HFFc6 (cell line): ENCODE results near the gene ARHGAP40. TPM values are rescaled to one million over a fixed set of nuclear protein-coding genes. Genes with fewer than 3 reads are reported as not detected.

ENCODE experiments used
- DNase-seq: peaks from one replicate; pipeline ENCODE4 v3.0.0-alpha.2; 2018
- H3K27ac Mint-ChIP-seq: 2 replicates; pipeline ENCODE4 v1.8.0; 2020; ENCODE audit warnings: mild to moderate bottlenecking, mixed read lengths
- H3K27me3 Mint-ChIP-seq: 2 replicates; pipeline ENCODE4 v1.8.0; 2021; ENCODE audit warnings: mild to moderate bottlenecking, moderate library complexity, mixed read lengths; ENCODE audit not compliant: insufficient read depth
- H3K36me3 Mint-ChIP-seq: 2 replicates; pipeline ENCODE4 v1.8.0; 2021; ENCODE audit warnings: low read depth, mixed read lengths
- H3K4me1 Mint-ChIP-seq: 2 replicates; pipeline ENCODE4 v1.8.0; 2020; ENCODE audit warnings: low read depth, mixed read lengths
- H3K4me3 Mint-ChIP-seq: 2 replicates; pipeline ENCODE4 v1.8.0; 2020; ENCODE audit warnings: mild to moderate bottlenecking, moderate library complexity, mixed read lengths
- H3K9me3 Mint-ChIP-seq: 2 replicates; pipeline ENCODE4 v1.8.0; 2020; ENCODE audit warnings: mild to moderate bottlenecking, mixed read lengths
- total RNA-seq, 6 experiments: library from RNA; stranded (reverse); fragmentation: NEBNext Ultra II Directional; extraction: Animal tissue kit (Norgen Biotek cat#: 25700); gene quantifications; 2 replicates in 1 of 6; 3 replicates in 5 of 6; pipeline ENCODE4 v1.2.3, GENCODE V29; 2021
- TF ChIP-seq, protein P1 (sequence below): fragments of 200-600 bp; sonication (generic); IDR thresholded peaks from 2 replicates; pipeline ENCODE4 v1.5.0; 2021; ENCODE audit warnings: antibody characterized with exemption, mild to moderate bottlenecking

ARHGAP40 gene
- total RNA-seq, 6 experiments from 2014 or later = 0.09 to 0.75 (median 0.48) TPM; not detected in 1

- Mint-ChIP-seq H3K27me3 (peaks cover 33% of the 10 kb centered on the region), H3K4me1 (peaks cover 6% of the 10 kb centered on the region; the same call in 1 of the 2 replicates), H3K4me3 (peak overlapping the region; percentile 77), H3K36me3 (no peaks in the 10 kb centered on the region), H3K27ac (no peak overlapping the region), H3K9me3 (no peaks in the 10 kb centered on the region)
- TF ChIP-seq, protein P1, sequence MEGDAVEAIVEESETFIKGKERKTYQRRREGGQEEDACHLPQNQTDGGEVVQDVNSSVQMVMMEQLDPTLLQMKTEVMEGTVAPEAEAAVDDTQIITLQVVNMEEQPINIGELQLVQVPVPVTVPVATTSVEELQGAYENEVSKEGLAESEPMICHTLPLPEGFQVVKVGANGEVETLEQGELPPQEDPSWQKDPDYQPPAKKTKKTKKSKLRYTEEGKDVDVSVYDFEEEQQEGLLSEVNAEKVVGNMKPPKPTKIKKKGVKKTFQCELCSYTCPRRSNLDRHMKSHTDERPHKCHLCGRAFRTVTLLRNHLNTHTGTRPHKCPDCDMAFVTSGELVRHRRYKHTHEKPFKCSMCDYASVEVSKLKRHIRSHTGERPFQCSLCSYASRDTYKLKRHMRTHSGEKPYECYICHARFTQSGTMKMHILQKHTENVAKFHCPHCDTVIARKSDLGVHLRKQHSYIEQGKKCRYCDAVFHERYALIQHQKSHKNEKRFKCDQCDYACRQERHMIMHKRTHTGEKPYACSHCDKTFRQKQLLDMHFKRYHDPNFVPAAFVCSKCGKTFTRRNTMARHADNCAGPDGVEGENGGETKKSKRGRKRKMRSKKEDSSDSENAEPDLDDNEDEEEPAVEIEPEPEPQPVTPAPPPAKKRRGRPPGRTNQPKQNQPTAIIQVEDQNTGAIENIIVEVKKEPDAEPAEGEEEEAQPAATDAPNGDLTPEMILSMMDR = no peak
- DNase-seq = no peak
These were observed 72.6 kb downstream of the ARHGAP40 start for GRCh38 chr20:38674092-38674764.

DNA sequence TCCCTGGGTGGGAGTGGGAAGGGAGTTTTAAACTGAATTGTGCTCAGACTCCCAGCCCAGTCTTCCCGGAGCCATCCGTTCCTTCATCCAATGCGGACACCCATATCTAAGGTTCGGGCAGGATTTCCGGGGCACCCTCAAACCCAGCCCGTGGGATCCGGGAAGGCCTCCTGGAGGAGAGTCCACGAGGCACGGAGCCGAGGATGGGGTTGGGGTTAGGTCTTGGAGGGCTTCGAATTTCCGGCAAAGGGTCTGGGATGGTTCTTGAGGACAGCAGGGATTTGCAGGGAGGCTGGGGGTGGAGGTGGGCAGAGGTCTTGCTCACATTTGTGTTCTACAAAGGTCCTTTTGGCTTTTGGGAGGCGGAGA is 73.1 kb downstream of the ARHGAP40 start:
- no peak for DNase-seq
- no peaks in the 10 kb centered on the region for H3K36me3 Mint-ChIP-seq
- no peaks in the 10 kb centered on the region for H3K9me3 Mint-ChIP-seq
- H3K27ac Mint-ChIP-seq = no peak overlapping the region
- peaks cover 29% of the 10 kb centered on the region for H3K27me3 Mint-ChIP-seq
- TF ChIP-seq, protein P1 = no peak
- peaks cover 6% of the 10 kb centered on the region; the same call in 1 of the 2 replicates for H3K4me1 Mint-ChIP-seq
- peak overlapping the region; percentile 52 for H3K4me3 Mint-ChIP-seq

DNA sequence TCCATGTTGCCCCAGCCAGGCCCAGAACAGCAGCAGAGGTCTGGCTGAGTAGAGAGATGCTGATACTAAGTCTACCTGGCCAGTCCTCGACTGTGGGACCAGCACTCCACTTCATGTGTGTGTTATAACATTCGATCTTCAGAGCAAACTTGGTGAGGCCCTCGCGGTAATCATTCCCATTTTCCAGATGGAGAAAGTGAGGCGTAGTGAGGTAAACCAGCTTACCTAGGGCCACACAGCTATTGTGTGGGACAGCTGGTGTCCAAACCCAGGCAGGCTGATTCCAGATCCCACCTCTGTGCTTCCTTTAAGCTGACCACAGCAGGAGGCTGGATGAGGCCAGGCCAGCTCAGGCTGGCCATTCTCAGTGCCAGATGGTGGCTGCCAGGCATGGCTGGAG is 75.0 kb downstream of the ARHGAP40 start:
- H3K4me1 Mint-ChIP-seq = peaks cover 6% of the 10 kb centered on the region; the same call in 1 of the 2 replicates
- TF ChIP-seq, protein P1 = no peak
- no peaks in the 10 kb centered on the region for H3K36me3 Mint-ChIP-seq
- H3K27ac Mint-ChIP-seq = no peak overlapping the region
- DNase-seq = no peak
- H3K9me3 Mint-ChIP-seq = no peaks in the 10 kb centered on the region
- H3K27me3 Mint-ChIP-seq = peaks cover 19% of the 10 kb centered on the region
- no peak overlapping the region for H3K4me3 Mint-ChIP-seq

DNA sequence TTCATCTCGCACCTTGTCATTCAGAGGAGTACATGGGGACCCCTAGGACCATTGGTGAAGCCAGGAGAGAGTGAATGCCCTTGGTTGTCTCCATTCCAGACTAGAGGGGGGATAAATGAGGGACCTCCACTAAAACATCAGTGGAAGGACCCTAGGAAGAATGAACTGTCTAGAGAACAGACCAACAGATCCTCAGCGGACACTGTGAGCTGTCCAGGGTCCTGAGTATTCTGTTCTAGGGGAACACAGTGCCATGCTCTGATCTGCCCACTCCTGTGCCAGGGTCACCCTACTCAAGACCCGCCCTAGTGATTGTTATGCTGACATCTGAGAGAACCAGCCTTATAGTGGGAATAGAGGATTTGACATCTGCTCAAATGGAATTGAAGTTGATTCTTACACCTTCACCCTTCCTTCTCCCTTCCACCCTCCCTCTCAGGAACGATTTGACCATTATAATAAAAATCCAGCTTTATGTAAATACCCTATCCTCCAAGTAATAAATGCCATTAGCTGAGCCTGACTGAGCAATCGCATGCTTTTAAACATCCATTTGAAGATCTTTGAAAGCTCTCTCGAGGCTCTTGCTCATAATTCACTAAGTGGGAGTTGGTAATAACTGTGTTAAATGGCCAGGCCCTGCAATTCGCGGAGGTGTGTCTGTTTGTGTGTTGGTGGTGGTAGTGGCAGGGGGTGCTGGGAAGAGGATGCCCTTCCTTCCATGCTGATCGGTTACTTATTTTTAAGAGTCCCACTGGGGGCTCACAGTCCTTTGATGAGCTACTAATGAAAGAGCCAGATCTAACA is 79.1 kb downstream of the ARHGAP40 start:
- no peak overlapping the region for H3K27ac Mint-ChIP-seq
- no peaks in the 10 kb centered on the region for H3K4me1 Mint-ChIP-seq
- no peaks in the 10 kb centered on the region for H3K36me3 Mint-ChIP-seq
- H3K4me3 Mint-ChIP-seq = no peak overlapping the region
- H3K9me3 Mint-ChIP-seq = no peaks in the 10 kb centered on the region
- peak; percentile 18 for DNase-seq
- TF ChIP-seq, protein P1 = no peak
- H3K27me3 Mint-ChIP-seq = peaks cover 1% of the 10 kb centered on the region; the same call in 1 of the 2 replicates

GRCh38 chr20:38685271-38685670 is 83.7 kb downstream of the ARHGAP40 start:
- H3K27ac Mint-ChIP-seq = no peak overlapping the region
- H3K4me1 Mint-ChIP-seq = no peaks in the 10 kb centered on the region
- no peak for DNase-seq
- H3K36me3 Mint-ChIP-seq = no peaks in the 10 kb centered on the region
- no peak overlapping the region for H3K4me3 Mint-ChIP-seq
- H3K9me3 Mint-ChIP-seq = no peaks in the 10 kb centered on the region
- H3K27me3 Mint-ChIP-seq = peaks cover 6% of the 10 kb centered on the region
- TF ChIP-seq, protein P1 = no peak
